Stimulated activated naive CD8-positive, alpha-beta T cell treated with anti-CD3 and anti-CD28 coated beads, Interleukin-15, Interleukin-2, amounts not matched to agents 100 U/mL and 50 U/mL, for 24 hours (primary cell): ENCODE results near the gene RABGEF1.
"Not testable (repeated sequence)": the region's sequence is repeated elsewhere in the genome, so short reads cannot be mapped to it uniquely, and the experiment has no call there.

Experiments
- ATAC-seq: fragments of 150-1000 bp; cut with Tn5 transposase; one replicate; pipeline ENCODE4 v1.10.0; 2021
- DNase-seq: peaks from one replicate; pipeline ENCODE4 v3.0.0; 2021

The RABGEF1 gene

DNA sequence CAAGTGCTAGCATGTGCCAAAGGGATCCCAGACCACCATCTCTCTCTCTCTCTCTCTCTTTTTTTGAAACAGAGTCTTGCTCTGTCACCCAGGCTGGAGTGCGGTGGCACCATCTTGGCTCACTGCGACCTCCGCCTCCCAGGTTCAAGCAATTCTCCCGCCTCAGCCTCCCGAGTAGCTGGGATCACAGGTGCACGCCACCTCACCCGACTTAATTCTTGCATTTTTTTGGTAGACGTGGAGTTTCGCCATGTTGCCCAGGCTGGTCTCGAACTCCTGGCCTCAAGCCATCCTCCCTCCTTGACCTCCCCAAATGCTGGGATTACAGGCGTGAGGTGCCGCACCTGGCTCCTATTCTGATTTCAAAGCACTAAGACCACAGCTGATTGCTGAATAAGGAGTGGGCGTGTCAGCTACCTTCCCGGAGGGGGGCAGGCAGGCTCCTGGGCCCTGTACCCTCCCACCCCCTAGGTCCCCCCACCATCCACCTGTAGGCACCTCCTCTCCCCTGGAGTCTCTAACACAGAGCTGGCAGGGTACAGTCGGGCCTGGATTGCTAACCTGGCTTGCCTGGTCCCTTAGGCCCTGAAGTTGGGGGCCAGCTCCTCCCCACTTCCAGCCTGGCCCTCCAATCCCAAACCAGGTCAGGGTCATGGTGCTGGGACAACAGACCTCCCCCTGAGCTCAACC lies 74.8 kb downstream of the RABGEF1 start:
- not testable (repeated sequence) for DNase-seq, ATAC-seq

DNA sequence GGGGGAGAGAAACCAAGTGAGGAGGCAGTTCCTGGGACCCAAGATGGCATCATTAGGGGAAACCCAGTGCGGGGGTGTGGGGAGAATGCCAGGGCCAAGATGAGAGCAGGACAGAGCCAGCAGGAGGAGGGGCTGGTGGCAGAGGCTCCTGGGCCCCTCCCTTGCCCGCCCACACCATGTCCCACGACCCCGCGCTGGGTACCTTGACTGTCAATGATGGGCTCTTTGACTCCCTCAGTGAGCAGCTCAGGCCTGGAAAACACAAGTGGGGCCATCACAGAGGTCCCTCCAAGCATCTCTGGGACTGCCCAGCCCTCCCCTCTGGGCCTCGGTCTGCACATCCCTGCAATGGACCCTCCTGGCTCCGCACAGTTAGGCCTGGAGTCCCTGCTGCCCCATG lies 75.4 kb downstream of the RABGEF1 start:
- ATAC-seq (no peak), DNase-seq (no peak)

DNA sequence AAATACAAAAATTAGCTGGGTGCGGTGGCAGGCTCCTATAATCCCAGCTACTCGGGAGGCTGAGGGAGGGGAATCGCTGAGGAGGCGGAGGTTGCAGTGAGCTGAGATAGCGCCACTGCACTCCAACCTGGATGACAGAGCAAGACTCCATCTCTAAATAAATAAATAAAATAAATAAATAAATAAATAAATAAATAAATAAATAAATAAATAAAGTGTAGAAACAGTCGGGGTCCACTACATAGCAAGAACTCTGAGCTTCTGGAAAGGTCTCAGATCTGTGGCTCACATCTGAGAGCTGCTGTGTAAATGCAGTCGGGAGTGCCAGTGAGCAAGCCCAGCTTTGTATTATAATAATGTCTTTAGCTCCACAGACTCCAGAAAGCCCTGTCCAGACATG lies 76.1 kb downstream of the RABGEF1 start:
- DNase-seq, ATAC-seq: not testable (repeated sequence)

DNA sequence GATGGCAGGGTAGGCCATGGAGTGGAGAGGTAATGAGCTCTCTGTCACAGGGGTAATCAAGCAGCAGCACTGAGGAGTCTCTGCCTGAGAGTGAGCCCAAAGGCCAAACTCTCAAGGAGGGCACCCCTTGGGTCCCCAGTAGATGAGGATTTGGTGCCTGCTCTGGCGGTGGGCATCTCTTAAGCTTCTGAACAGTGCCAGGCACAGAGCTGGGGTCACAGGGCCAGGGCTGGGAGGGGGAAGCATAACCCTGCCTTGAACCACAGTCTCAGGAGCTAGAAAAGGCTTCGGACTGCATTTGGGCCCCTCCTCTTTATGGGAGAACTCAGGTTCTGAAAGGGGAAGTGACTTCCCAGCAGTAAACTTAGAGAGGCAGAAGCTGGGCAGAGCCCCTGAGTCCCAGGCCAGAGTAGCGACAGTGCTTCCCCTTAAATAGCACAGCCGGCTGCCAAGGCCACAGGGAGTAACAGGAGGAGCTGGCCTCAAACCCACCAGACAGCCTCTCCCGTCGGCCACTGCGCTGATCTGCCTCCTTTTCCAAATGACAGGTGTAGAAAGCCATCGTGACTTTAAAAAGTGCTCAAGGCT lies 76.8 kb downstream of the RABGEF1 start:
- peak; percentile 20 for ATAC-seq
- DNase-seq, result not testable (repeated sequence)

DNA sequence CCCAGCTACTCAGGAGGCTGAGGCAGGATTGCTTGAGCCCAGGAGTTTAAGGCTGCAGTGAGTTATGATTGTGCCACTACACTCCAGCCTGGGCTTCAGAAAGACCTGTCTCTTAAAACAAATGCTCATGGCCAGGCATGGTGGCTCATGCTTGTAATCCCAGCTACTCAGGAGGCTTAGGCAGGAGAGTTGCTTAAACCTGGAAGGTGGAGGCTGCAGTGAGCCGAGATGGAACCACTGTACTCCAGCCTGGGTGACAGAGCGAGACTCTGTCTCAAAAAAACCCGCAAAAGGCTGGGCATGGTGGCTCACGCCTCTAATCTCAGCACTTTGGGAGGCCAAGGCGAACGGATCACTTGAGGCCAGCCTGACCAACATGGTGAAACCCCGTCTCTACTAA lies 77.4 kb downstream of the RABGEF1 start:
- not testable (repeated sequence) for DNase-seq, ATAC-seq

DNA sequence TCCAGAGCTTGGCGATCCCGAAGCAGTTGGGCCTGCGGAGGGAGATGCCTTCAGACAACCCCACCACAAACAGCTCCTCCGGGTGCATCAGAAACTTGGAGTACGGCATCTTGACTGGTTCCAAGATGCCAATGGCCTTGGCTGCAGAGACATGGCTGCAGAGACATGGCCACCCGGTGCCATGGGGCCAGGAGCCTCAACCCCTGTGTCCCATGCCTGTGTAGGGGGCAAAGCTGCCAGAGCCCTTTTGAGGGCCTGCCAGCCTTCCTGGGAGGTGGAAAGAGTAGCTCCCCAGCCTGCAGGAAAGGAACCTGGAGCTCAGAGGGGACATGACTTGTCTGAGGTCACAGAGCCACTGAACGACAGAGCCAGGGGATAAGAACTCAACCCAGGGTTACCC lies 83.5 kb downstream of the RABGEF1 start:
- DNase-seq, result no peak

DNA sequence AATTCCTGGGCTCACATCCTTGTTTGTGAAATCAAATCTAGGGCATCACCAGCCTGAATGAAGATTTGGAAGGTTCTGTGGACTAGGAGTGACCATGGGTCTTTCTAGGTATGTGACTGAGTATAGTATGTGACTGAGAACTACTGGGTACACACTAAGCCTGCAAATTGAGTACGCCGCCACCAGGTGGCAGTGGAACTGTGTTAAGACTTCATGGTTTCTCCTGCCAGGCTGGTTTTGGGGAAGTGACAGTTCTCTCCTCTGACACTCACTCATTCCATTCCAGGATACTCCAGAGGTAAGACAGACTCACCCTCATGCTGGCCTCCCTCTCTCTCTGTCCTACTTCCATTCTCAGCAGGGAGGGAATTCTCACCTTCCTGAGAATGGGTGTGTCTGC lies 85.0 kb downstream of the RABGEF1 start:
- peak; percentile 73 for ATAC-seq
- DNase-seq, result peak; percentile 64

More for the DNA sequence above, 83.5 kb downstream of the RABGEF1 start:
- no peak for ATAC-seq

DNA sequence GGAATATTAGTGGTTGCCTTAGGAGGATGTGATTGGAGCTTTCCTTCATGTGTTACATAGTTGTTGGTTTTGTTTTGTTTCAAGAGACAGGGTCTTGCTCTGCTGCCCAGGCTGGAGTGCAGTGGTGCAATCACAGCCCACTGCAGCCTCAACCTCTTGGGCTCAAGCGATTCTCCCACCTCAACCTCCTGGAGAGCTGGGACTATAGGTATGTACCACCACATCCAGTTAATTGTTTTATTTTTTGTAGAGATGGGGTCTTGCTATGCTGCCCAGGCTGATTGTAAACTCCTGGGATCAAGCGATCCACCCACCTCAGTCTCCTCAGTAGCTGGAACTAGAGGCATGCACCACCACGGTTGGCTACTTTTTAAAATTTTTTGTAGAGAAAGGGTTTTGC lies 86.1 kb downstream of the RABGEF1 start:
- ATAC-seq, result no peak
- DNase-seq, result no peak

DNA sequence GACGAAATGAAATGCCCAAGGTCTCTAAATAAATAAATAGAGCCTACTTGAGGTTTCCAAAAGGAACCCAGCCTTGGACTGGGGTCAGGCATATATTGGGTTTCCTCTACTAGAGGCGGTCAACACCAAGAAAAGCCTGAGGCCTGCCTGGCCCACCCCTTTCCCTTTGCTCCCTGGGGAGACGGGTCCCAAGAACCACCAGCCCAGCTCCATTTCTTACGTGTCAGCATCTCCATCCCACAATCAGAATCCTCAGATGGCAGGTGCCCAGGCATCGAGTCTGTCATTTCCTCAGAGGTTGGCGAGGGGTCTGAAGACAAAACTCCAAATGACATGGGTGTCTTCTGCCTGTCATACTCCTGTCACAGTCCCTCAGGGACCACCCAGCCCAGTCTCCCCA lies 90.4 kb downstream of the RABGEF1 start:
- ATAC-seq, DNase-seq: not testable (repeated sequence)

DNA sequence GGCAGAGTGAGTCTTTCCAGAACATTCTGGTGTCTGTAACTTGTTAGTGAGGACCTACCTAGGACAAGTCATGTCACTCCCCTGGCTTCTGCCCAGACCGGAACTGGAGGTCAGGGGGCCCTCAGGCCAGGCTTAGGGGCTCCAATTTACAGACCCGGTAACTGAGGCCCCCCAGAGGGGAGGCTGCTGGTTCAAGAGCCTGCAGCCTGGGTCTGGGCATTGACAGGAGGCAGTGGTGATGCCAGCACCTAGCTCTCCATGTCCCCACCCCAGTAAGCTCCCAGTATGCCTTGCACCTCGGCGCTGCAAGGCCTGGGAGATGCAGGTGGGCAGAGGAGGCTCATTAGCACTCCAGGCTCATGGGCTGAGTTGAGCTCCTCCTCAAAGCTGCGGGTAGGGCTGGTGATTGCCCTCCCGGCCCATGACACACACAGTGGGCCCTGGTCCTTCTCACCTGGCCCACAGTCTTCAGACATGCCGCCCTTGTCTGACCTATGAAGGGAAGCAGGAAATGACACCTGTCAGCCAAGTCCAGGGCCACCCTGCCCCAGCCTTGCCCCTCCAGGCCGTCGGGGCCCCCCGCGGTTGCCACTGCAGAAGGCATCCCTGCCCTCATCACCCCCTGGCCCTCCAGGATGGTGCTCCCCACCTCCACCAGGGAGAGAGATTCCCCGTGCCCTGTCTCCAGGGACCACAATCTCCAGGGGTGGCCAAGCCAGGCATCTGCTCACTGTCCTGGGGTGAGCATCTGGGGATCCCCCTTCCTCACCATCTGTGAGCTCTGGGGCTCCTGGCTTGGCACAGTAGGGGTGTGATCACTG lies 92.2 kb downstream of the RABGEF1 start:
- ATAC-seq (no peak), DNase-seq (no peak)

DNA sequence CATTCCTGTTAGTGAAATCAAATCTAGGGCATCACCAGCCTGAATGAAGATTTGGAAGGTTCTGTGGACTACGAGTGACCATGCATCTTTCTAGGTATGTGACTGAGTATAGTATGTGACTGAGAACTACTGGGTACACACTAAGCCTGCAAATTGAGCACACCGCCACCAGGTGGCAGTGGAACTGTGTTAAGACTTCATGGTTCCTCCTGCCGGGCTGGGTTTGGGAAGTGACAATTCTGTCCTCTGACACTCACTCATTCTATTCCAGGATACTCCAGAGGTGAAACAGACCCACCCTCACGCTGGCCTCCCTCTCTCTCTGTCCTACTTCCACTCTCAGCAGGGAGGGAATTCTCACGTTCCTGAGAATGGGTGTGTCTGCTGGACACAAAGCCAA lies 96.5 kb downstream of the RABGEF1 start:
- DNase-seq (peak; percentile 66), ATAC-seq (no peak)

DNA sequence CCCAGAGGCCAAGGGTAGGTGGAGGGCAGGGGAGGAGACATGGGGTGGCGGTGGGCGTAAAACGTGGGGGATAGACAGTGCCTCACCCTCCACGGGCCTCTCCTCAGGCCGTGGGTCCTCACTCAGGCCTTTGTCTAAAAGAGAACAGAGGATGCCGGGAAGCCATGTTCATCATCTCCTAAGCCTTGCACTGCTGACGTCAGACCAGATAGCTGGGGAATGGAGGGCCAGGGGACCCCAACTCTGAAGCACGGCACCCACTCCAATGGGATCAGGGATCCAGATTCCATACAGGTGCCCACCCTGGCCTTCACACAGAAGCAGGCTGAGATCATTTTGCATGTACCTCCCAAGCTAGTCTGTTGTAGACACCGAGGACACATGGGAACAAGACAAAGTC lies 97.1 kb downstream of the RABGEF1 start:
- DNase-seq (no peak), ATAC-seq (no peak)

DNA sequence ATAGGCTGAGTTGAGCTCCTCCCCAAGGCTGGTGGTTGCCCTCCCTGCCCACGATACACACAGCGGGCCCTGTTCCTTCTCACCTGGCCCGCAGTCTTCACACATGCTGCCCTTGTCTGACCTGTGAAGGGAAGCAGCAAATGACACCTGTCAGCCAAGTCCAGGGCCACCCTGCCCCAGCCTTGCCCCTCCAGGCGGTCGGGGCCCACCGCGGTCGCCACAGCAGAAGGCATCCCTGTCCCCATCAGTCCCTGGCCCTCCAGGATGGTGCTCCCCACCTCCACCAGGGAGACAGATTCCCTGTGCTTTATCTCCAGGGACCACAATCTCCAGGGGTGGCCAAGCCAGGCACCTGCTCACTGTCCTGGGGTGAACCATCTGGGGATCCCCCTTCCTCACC lies 99.3 kb downstream of the RABGEF1 start:
- ATAC-seq (no peak), DNase-seq (no peak)

DNA sequence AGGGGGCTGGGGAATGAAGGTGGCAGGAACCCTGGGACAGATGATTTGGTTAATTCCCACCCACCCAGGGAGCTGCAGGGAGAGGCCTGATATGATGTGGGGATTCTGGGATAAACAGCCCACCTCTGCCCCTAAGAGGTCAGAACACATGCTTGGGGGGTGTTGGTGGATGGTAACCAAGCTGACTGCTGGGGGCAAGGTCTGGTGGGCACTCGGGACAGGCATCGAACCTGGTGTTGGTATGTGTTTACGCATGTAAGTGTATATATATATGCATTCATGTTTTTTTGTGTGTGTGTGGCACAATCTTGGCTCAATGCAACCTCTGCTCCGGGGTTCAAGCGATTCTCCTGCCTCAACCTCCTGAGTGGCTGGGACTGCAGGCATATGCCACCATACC lies 99.8 kb downstream of the RABGEF1 start:
- no peak for DNase-seq
- no peak for ATAC-seq

DNA sequence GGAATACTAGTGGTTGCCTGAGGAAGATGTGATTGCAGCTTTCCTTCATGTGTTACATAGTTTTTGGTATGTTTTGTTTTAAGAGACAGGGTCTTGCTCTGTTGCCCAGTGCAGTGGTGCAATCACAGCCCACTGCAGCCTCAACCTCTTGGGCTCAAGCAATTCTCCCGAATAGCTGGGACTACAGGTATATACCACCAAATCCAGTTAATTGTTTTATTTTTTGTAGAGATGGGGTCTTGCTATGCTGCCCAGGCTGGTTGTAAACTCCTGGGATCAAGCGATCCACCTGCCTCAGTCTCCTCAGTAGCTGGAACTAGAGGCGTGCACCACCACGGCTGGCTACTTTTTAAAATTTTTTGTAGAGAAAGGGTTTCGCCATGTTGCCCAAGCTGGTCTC lies 101.4 kb downstream of the RABGEF1 start:
- DNase-seq, result no peak
- ATAC-seq, result no peak

DNA sequence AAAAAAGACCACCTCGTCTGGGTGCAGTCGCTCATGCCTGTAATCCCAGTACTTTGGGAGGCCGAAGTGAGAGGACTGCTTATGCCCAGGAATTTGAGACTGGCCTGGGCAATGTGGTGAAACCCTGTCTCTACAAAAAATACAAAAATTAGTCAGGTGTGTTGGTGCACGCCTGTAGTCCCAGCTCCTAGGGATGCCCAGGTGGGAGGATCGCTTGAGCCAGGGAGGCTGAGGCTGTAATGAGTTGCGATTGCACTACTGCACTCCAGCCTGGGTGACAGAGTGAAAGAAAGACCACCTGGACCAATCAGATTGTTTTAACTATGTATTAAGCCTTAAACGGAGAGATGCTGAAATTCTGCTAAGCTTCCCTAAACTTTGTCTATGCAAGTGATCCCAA lies 103.0 kb downstream of the RABGEF1 start:
- not testable (repeated sequence) for DNase-seq, ATAC-seq

DNA sequence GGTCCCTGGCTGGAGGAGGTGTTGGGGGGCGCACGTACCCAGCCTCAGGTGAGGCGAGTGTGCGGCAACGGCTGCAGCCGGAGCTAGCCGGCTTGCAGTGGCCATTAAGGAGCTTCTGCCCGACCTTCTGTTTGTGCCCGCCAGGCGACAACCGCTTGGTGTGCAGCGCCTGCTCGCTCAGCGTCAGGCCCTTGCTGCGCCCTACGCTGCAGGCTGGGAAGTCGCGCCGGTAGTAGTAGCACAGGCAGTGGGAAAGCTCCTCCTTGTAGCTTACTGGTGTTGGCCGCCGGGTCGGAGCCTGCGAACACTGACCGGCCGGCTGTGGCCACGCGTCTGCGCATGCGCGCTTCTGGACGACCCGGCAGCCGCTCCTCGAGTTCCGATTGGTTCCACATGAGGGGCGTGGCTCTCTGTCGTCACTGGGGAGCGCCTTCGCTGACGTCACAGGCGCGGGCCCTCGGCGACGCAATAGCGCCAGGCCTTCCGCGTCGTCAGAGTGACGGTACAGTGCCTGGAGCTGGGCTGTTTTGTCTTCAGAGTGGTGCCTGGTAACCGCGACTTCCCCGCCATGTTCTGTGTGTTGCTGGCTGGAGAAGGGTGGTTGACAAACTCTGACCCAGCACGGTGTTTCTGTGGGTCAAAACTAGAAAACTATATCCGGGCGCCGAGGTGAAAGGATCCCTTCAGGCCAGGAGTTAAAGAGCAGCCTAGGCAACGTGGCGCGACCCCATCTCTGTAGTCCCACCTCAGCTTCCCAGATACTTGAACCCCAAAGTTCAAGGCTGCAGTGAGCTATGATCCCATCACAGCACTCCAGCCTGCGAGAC lies 104.2 kb downstream of the RABGEF1 start:
- DNase-seq, result peak; percentile 99

DNA sequence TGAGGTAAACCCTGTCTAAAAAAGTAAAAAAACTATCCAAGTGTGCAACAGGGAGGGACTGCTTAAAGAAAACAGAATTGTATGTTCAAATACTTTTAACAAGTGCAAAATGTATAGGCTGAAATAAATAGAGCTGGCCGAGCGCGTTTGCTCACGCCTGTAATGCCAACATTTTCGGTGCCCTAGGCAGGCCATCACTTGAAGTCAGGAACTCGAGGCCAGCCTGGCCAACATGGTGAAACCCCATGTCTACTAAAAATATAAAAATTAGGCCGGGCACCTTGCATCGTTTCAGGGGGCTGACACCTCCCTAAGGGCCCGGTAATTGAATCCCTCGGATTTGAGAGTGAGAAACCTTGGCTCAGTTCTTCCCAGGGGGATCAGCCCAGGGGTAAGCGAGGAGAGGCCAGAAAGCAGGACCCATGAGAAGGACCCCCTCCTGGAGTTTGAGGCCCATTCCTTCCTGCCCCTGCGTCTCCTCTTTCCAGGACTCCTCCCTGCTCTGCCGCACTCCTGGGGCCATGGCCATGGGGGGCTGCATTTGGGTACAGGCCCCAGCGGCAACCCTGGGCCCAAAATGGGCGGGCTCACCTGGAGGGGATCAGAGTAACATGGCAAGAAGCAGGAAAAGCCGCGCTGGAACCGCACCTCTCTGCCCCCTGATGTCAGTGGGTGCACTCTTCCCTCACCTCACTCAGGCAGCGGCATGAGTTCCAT lies 105.0 kb downstream of the RABGEF1 start:
- peak; percentile 14 for DNase-seq
- ATAC-seq, result no peak

More for the DNA sequence above, 104.2 kb downstream of the RABGEF1 start:
- peak; percentile 95 for ATAC-seq

DNA sequence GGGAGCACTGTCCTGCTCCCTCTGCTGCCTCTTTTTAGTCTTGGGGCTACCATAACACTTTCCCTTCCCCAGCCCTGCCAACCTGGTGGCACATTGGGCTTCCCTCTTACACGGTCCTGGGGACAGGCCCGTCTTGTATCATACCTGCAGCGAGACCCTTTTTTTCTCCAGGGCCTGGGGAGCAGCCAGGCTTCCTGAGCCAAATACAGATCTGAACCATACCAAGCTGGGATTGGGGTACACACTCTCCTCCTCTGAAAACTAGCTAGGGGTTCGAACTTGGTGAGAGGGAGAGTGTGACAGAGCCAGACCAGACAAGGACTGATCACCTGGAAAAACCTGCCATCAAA lies 105.5 kb downstream of the RABGEF1 start:
- not testable (repeated sequence) for ATAC-seq, DNase-seq

DNA sequence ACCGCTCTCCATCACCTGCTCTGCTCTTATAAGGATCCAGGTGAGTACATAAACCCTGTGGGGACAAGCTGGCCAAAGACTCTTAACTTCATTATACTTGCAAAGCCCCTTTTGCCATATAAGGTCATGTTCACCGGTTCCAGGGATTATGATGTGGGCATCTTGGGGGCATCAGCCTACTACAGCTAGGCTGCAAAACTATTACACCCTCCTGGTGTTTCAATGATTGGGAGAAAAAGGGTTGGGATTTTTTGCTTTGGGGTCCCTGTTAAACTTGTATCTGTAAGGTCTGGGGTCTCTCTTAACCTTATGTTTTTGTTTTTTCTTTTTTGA lies 107.0 kb downstream of the RABGEF1 start:
- not testable (repeated sequence) for DNase-seq, ATAC-seq

DNA sequence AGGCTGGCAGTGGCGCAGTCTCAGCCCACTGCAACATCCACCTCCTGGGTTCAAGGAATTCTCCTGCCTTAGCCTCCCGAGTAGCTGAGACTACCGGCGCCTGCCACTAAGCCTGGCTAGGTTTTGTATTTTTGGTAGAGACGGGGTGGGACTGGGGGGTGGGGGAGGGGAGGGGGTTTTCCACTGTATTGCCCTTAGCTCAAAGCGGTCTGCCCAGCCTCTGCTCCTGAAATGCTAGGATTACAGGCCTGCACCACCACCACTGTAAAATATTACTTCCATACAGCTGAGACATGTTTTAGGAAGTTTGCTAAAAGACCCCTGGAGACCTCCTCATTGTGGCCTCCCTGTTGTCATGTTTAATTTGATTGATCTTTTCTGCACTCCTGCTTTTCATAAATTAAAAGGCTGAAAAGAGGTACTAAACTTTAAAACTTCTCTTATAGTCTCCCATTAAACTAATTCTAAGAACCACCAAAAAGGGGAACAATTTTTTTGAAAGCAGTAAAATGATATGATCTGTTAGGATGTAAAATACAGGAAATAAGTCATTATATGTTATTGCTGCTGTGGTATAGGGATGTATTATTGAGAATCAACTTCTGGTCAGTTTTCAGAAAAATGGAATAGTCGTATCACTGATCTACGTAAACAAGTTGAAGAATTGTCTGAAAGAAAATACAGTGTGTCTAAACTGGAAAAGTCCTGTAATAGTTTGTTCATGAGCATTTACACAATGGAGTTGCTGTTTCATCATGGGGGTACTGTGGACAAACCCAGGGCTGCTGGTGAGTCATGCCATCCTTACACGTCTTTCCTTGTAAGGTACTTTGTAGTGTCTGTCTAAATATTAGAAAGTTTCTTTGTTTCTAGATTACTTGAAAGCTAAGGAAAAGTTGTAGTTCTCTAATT lies 107.6 kb downstream of the RABGEF1 start:
- DNase-seq, result peak; percentile 29

More for the DNA sequence above, 107.6 kb downstream of the RABGEF1 start:
- no peak for ATAC-seq
